ENCODE results near the gene ITGAL. TPM values are rescaled to one million over a fixed set of nuclear protein-coding genes. Genes with fewer than 3 reads are reported as not detected.
A peak's percentile ranks its signal among the peaks of the same experiment; 100 is the strongest.

The ITGAL gene
- total and polyA plus RNA-seq, 2 of the 13 experiments (the other 11 are each of a cell fraction or from before 2014, with no cell fraction given) = 0.86 to 1.2 TPM

- TF ChIP-seq RNF219 (CRISPR knock-in tag; IDR thresholded peaks at IDR 0.05) (peak; percentile 56; the same call in 1 of the 2 replicates), ZNF235 (CRISPR knock-in tag; IDR thresholded peaks at IDR 0.05; ENCODE audit: borderline replicate concordance) (no peak; the same call in 1 of the 2 replicates), BCL6 (CRISPR knock-in tag; IDR thresholded peaks at IDR 0.05) (peak; percentile 4; the same call in 1 of the 2 replicates), ZNF556 (CRISPR knock-in tag; IDR thresholded peaks at IDR 0.05; ENCODE audit: borderline replicate concordance) (peak; percentile 75; the same call in 1 of the 2 replicates), ZNF577 (CRISPR knock-in tag; IDR thresholded peaks at IDR 0.05; ENCODE audit: borderline replicate concordance, low read depth) (no peak), ZNF121 (CRISPR knock-in tag; IDR thresholded peaks at IDR 0.05) (peak; percentile 51; the same call in 1 of the 2 replicates), SNRNP70 (IDR thresholded peaks at IDR 0.05; ENCODE audit: low read depth, low read length) (no peak), ZNF513 (CRISPR knock-in tag; conservative IDR thresholded peaks at IDR 0.05) (no peak), ZBTB44 (CRISPR knock-in tag; IDR thresholded peaks at IDR 0.05) (no peak; the same call in none of the 2 replicates), KAT8 (CRISPR knock-in tag; IDR thresholded peaks at IDR 0.05) (peak; percentile 94), E2F5 (CRISPR knock-in tag; conservative IDR thresholded peaks at IDR 0.05) (peak; percentile 55), AGO1 (IDR thresholded peaks at IDR 0.05; ENCODE audit: low read depth, low read length, poor library complexity, severe bottlenecking) (peak; percentile 81), ZNF7 (CRISPR knock-in tag; IDR thresholded peaks at IDR 0.05) (no peak; the same call in 1 of the 2 replicates), TEAD3 (CRISPR knock-in tag; optimal IDR thresholded peaks at IDR 0.05; ENCODE audit: borderline replicate concordance) (peak; percentile 64), FOXP4 (CRISPR knock-in tag; IDR thresholded peaks at IDR 0.05) (no peak), MZF1 (CRISPR knock-in tag; IDR thresholded peaks at IDR 0.05; ENCODE audit: borderline replicate concordance) (peak; percentile 82; the same call in 1 of the 2 replicates), FOXK2 (IDR thresholded peaks at IDR 0.05) (no peak), TIGD3 (CRISPR knock-in tag; IDR thresholded peaks at IDR 0.05; ENCODE audit: borderline replicate concordance) (peak; percentile 99), HHEX (CRISPR knock-in tag; IDR thresholded peaks at IDR 0.05) (no peak)
Observed at GRCh38 chr16:30534368-30535105, 62.0 kb downstream of the ITGAL start, which contains the start of gene ZNF747 (continued).
